K562 (cell line): ENCODE measurements around the gene ZNF77. TPM values are rescaled to one million over a fixed set of nuclear protein-coding genes. Genes with fewer than 3 reads are reported as not detected.

ENCODE experiments used
- CHD1 ChIP-seq: fragments of 200-600 bp; sonication (generic); IDR thresholded peaks from one replicate; pipeline ENCODE4 v1.6.1; 2012; ENCODE audit warnings: mild to moderate bottlenecking, moderate library complexity, low read length, inconsistent platforms
- E2F3 ChIP-seq: fragments of 250-450 bp; sonication (Bioruptor Pico); IDR thresholded peaks from 2 replicates; pipeline ENCODE4 v1.4.0; 2020; ENCODE audit warnings: mild to moderate bottlenecking
- FOXK2 ChIP-seq, 2 experiments: fragments of 450-650 bp; IDR thresholded peaks in 1 of 2; conservative IDR thresholded peaks in 1 of 2; 2 replicates each; pipeline ENCODE4 v1.6.1; 2016; ENCODE audit warnings: low read depth in 2 of 2, mild to moderate bottlenecking in 1 of 2
- HOXB6 ChIP-seq: fragments of 250-450 bp; sonication (Bioruptor Pico); IDR thresholded peaks from 2 replicates; pipeline ENCODE4 v1.5.1; 2022; ENCODE audit warnings: mild to moderate bottlenecking, borderline replicate concordance
- KDM1A ChIP-seq, 2 experiments: fragments of 450-650 bp; IDR thresholded peaks; 2 replicates each; pipeline ENCODE4 v1.6.1; 2016; ENCODE audit warnings: mild to moderate bottlenecking in 2 of 2
- MTA2 ChIP-seq: fragments of 450-650 bp; IDR thresholded peaks from 2 replicates; pipeline ENCODE4 v1.6.1; 2016; ENCODE audit warnings: low read depth
- PHB ChIP-seq: fragments of 250-450 bp; sonication (Bioruptor Pico); IDR thresholded peaks from 2 replicates; pipeline ENCODE4 v1.5.0; 2021
- PHB2 ChIP-seq: fragments of 450-650 bp; IDR thresholded peaks from 2 replicates; pipeline ENCODE4 v1.6.1; 2017; ENCODE audit warnings: low read depth
- PHF21A ChIP-seq: fragments of 450-650 bp; IDR thresholded peaks from 2 replicates; pipeline ENCODE4 v1.6.1; 2017; ENCODE audit warnings: low read depth, borderline replicate concordance
- RNF2 ChIP-seq: sonication (generic); IDR thresholded peaks from 2 replicates; pipeline ENCODE4 v1.6.1; 2016
- SMAD1 ChIP-seq: fragments of 150-350 bp; IDR thresholded peaks from 2 replicates; pipeline ENCODE4 v1.6.1; 2014; ENCODE audit warnings: low read length, low read depth; ENCODE audit not compliant: partially characterized antibody
- THAP7 ChIP-seq: fragments of 250-450 bp; sonication (Bioruptor Pico); IDR thresholded peaks from 2 replicates; pipeline ENCODE4 v1.5.0; 2021
- ZNF518B ChIP-seq: fragments of 250-450 bp; sonication (Bioruptor Pico); IDR thresholded peaks from 2 replicates; pipeline ENCODE4 v1.5.0; 2021; ENCODE audit warnings: mild to moderate bottlenecking, moderate library complexity
- ZNF584 ChIP-seq: fragments of 200-800 bp; sonication (Bioruptor generic); IDR thresholded peaks from 2 replicates; pipeline ENCODE4 v1.6.1; 2016; ENCODE audit warnings: low read depth, mild to moderate bottlenecking, missing genetic modification characterization, missing compliant biosample characterization
- ZNF766 ChIP-seq: fragments of 200-800 bp; sonication (Bioruptor generic); conservative IDR thresholded peaks from 2 replicates; pipeline ENCODE4 v1.6.1; 2016; ENCODE audit warnings: missing genetic modification characterization, missing compliant biosample characterization
- polyA plus RNA-seq, 8 experiments: library from polyadenylated mRNA; depleted of rRNA in 4 of 8; stranded (reverse) in 5 of 8; unstranded in 3 of 8; fragments of >200 nt; fragmentation: Nextera tagmentation in 2 of 8; fragmentation: Illumina TruSeq in 1 of 8; extraction: Ambion mirVana in 2 of 8; extraction: Trizol in 1 of 8; gene quantifications; 2 replicates each; pipeline versions ENCODE4 v1.2.1 to v1.2.3, GENCODE V29; 2011 to 2014; ENCODE audit warnings: inconsistent platforms in 1 of 8, missing spikeins in 1 of 8
- total RNA-seq, 7 experiments: library from RNA; depleted of rRNA in 6 of 7; stranded (reverse); fragments of >200 nt in 6 of 7; fragmentation: Illumina TruSeq in 2 of 7; extraction: Trizol in 2 of 7; gene quantifications; 2 replicates each; pipeline versions ENCODE4 v1.2.1 to v1.2.3, GENCODE V29; 2011 to 2021; ENCODE audit warnings: low replicate concordance in 1 of 7
- TF ChIP-seq, protein P1 (sequence below): sonication (generic); formaldehyde crosslinking; IDR thresholded peaks from 2 replicates; pipeline ENCODE4 v1.8.0; 2023; ENCODE audit warnings: mild to moderate bottlenecking, missing genetic modification reagents
- TF ChIP-seq, protein P2 (sequence below), 3 experiments: IDR thresholded peaks in 2 of 3; conservative IDR thresholded peaks in 1 of 3; 2 replicates each; pipeline ENCODE4 v1.5.1; 2011 to 2012; ENCODE audit warnings: low read length in 3 of 3, mild to moderate bottlenecking in 3 of 3, control low read depth in 2 of 3, improper control_type of control experiment in 1 of 3, inconsistent platforms in 1 of 3, low read depth in 1 of 3, mixed read lengths in 1 of 3, moderate library complexity in 1 of 3; ENCODE audit not compliant: insufficient read depth in 2 of 3

The ZNF77 gene
- total and polyA plus RNA-seq, 9 of the 15 experiments (the other 6 are each of a cell fraction or from before 2014, with no cell fraction given), result 4.3 to 14.5 (median 7.7) TPM

DNA sequence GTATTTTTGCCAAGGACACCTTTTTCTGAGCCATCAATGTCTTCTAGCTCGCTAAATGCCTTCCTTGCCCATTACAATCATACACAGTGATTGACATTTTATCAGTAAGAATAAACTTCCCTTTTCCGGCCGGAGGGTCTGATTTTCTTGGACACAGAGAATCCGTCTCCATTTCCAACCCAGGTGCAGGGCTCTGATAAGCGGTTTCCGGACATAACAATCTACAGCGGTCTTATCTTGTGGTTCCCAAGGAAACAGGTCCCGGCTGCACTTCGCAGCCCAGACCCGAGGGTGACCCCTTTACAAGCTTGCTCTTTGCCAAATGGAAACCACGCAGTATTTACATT lies 5.1 kb upstream of the ZNF77 start (continued):
- TF ChIP-seq, protein P1, sequence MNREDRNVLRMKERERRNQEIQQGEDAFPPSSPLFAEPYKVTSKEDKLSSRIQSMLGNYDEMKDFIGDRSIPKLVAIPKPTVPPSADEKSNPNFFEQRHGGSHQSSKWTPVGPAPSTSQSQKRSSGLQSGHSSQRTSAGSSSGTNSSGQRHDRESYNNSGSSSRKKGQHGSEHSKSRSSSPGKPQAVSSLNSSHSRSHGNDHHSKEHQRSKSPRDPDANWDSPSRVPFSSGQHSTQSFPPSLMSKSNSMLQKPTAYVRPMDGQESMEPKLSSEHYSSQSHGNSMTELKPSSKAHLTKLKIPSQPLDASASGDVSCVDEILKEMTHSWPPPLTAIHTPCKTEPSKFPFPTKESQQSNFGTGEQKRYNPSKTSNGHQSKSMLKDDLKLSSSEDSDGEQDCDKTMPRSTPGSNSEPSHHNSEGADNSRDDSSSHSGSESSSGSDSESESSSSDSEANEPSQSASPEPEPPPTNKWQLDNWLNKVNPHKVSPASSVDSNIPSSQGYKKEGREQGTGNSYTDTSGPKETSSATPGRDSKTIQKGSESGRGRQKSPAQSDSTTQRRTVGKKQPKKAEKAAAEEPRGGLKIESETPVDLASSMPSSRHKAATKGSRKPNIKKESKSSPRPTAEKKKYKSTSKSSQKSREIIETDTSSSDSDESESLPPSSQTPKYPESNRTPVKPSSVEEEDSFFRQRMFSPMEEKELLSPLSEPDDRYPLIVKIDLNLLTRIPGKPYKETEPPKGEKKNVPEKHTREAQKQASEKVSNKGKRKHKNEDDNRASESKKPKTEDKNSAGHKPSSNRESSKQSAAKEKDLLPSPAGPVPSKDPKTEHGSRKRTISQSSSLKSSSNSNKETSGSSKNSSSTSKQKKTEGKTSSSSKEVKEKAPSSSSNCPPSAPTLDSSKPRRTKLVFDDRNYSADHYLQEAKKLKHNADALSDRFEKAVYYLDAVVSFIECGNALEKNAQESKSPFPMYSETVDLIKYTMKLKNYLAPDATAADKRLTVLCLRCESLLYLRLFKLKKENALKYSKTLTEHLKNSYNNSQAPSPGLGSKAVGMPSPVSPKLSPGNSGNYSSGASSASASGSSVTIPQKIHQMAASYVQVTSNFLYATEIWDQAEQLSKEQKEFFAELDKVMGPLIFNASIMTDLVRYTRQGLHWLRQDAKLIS (CRISPR knock-in tag), result 0 out of 2 replicates have a peak, but pooled peaks have one; percentile 65
- TF ChIP-seq CHD1 (no peak), RNF2 (peak; percentile 94), PHB2 (peak; percentile 85), ZNF766 (CRISPR knock-in tag) (peak; percentile 96), KDM1A (IDR thresholded peaks at IDR 0.05) (peak; percentile 100), ZNF518B (CRISPR knock-in tag) (no peak), E2F3 (no peak), PHF21A (peak; percentile 90; the same call in 1 of the 2 replicates), SMAD1 (peak; percentile 97), HOXB6 (no peak), PHB (CRISPR knock-in tag) (no peak), FOXK2 (conservative IDR thresholded peaks at IDR 0.05 in 1 of 2, IDR thresholded peaks at IDR 0.05 in 1 of 2; ENCODE audit: low read depth in 2 of 2) (peak in 1 of 2 experiments; percentile 90; a peak in 1 of 4 replicates), MTA2 (peak; percentile 94), THAP7 (no peak), ZNF584 (CRISPR knock-in tag) (peak; percentile 93; the same call in 1 of the 2 replicates)
- TF ChIP-seq, protein P2, sequence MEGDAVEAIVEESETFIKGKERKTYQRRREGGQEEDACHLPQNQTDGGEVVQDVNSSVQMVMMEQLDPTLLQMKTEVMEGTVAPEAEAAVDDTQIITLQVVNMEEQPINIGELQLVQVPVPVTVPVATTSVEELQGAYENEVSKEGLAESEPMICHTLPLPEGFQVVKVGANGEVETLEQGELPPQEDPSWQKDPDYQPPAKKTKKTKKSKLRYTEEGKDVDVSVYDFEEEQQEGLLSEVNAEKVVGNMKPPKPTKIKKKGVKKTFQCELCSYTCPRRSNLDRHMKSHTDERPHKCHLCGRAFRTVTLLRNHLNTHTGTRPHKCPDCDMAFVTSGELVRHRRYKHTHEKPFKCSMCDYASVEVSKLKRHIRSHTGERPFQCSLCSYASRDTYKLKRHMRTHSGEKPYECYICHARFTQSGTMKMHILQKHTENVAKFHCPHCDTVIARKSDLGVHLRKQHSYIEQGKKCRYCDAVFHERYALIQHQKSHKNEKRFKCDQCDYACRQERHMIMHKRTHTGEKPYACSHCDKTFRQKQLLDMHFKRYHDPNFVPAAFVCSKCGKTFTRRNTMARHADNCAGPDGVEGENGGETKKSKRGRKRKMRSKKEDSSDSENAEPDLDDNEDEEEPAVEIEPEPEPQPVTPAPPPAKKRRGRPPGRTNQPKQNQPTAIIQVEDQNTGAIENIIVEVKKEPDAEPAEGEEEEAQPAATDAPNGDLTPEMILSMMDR (IDR thresholded peaks at IDR 0.05 in 2 of 3, conservative IDR thresholded peaks at IDR 0.05 in 1 of 3; ENCODE audit: insufficient read depth in 2 of 3, low read depth in 1 of 3, low read length in 3 of 3), result peak in 1 of 3 experiments; percentile 18; a peak in 2 of 6 replicates
